Measurements from ENCODE around the gene CST8. TPM values are rescaled to one million over a fixed set of nuclear protein-coding genes. Genes with fewer than 3 reads are reported as not detected.

Gene CST8
- total RNA-seq, 1 experiment from 2014 or later: not detected

DNA sequence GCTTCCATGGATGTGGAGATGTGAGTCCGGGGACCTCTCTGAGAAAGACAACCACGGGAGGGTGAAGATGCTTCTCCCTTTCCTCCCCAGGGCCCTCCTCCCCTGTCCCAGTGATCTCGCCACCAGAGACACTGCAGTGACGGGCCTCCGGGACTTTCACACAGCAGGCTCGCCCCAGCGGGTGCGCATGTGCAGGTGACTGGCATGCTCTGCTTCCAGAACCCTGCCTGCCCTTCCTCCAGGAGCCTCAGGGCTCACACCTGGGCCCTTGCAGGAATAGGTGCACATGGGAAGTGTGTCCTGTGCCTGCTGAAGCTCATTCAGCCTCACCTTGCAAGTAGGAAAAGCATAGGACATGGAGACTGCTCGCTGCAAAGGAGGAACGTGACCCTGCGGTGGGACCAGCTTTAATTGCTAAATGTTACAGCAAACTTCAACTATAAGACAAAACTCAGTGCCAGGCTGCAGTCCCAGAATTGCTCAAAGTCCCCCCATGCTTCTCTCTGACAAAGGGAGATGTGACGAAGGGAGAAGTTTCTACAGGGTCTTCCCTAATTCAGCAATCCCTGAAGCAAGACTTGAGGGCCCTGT lies 19.2 kb downstream of the CST8 start:
- CTCF ChIA-PET: no interaction called here

DNA sequence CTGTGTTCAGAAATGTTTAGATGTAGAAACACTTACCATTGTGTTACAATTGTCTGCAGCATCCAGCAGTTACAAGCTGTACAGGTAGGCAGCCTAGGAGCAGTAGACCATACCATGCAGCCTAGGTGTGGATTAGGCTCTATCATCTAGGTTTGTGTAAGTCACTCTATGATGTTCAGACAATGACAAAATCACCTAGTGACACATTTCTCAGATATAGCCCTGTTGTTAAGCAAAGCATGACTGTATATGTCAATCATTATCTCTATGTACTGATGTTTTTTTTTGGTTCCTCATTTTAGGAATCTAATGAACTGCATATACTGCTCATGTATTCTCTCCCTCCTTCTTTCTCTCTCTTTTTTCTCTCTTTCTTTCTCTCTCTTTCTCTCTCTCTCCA lies 22.2 kb downstream of the CST8 start:
- H3K9me3 Mint-ChIP-seq (ENCODE audit: unreplicated experiment): no peaks in the 10 kb centered on the region
- TF ChIP-seq, protein P1, sequence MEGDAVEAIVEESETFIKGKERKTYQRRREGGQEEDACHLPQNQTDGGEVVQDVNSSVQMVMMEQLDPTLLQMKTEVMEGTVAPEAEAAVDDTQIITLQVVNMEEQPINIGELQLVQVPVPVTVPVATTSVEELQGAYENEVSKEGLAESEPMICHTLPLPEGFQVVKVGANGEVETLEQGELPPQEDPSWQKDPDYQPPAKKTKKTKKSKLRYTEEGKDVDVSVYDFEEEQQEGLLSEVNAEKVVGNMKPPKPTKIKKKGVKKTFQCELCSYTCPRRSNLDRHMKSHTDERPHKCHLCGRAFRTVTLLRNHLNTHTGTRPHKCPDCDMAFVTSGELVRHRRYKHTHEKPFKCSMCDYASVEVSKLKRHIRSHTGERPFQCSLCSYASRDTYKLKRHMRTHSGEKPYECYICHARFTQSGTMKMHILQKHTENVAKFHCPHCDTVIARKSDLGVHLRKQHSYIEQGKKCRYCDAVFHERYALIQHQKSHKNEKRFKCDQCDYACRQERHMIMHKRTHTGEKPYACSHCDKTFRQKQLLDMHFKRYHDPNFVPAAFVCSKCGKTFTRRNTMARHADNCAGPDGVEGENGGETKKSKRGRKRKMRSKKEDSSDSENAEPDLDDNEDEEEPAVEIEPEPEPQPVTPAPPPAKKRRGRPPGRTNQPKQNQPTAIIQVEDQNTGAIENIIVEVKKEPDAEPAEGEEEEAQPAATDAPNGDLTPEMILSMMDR (IDR thresholded peaks at IDR 0.05; ENCODE audit: unreplicated experiment): no peak

More for the DNA sequence above, 19.2 kb downstream of the CST8 start:
- no peak for DNase-seq (ENCODE audit: unreplicated experiment)
- H3K4me1 Mint-ChIP-seq (ENCODE audit: insufficient read depth, unreplicated experiment): no peaks in the 10 kb centered on the region
- H3K9me3 Mint-ChIP-seq (ENCODE audit: unreplicated experiment): no peaks in the 10 kb centered on the region
- intact Hi-C loops (cut with micrococcal nuclease): no loop called here
- no peak overlapping the region for H3K27ac Mint-ChIP-seq (ENCODE audit: low read depth, unreplicated experiment)
- TF ChIP-seq, protein P1 (IDR thresholded peaks at IDR 0.05; ENCODE audit: unreplicated experiment): no peak
- no peak overlapping the region for H3K4me3 Mint-ChIP-seq (ENCODE audit: unreplicated experiment)
- no peaks in the 10 kb centered on the region for H3K27me3 Mint-ChIP-seq (ENCODE audit: insufficient read depth, unreplicated experiment)
- no TSS peak for BruUV-seq (replicated peaks)
- H3K36me3 Mint-ChIP-seq (ENCODE audit: insufficient read depth, unreplicated experiment): peaks cover 6% of the 10 kb centered on the region
- POLR2A ChIA-PET: no interaction called here

DNA sequence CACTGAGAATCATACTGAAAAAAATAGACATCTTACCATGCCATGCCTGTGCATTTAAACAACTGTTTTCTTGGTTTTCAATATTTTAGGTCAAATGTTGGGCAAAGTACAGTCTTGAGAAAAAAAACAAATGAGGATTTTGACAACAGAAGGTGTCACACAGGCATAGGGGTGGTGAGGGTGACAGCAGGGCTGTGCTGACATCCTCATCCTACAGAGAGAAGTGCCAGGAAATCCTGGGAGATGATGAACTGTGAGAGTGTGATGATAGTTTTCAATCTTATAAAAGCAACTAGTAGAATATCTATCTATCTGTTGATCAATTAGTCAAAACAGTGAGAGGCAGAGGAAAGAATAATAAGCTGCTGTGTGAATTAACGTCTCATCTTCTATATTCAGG lies 23.9 kb downstream of the CST8 start:
- Mint-ChIP-seq H3K4me1 (ENCODE audit: insufficient read depth, unreplicated experiment) (no peaks in the 10 kb centered on the region), H3K9me3 (ENCODE audit: unreplicated experiment) (no peaks in the 10 kb centered on the region), H3K4me3 (ENCODE audit: unreplicated experiment) (no peak overlapping the region), H3K27me3 (ENCODE audit: insufficient read depth, unreplicated experiment) (no peaks in the 10 kb centered on the region), H3K36me3 (ENCODE audit: insufficient read depth, unreplicated experiment) (peaks cover 6% of the 10 kb centered on the region), H3K27ac (ENCODE audit: low read depth, unreplicated experiment) (no peak overlapping the region)
- POLR2A ChIA-PET: interaction anchor here (0.6 kb wide), 1 partner anchor 71 kb away, joined by 3 read pairs; no protein-coding TSS in a partner anchor
- BruUV-seq (replicated peaks): no TSS peak
- CTCF ChIA-PET: interaction anchor here (0.6 kb wide), 1 partner anchor 15 kb away, joined by 3 read pairs; no protein-coding TSS in a partner anchor
- TF ChIP-seq, protein P1 (IDR thresholded peaks at IDR 0.05; ENCODE audit: unreplicated experiment): no peak
- intact Hi-C loops (cut with micrococcal nuclease): no loop called here
- no peak for DNase-seq (ENCODE audit: unreplicated experiment)

More for the DNA sequence above, 22.2 kb downstream of the CST8 start:
- no TSS peak for BruUV-seq (replicated peaks)
- H3K27me3 Mint-ChIP-seq (ENCODE audit: insufficient read depth, unreplicated experiment): no peaks in the 10 kb centered on the region
- intact Hi-C loops (cut with micrococcal nuclease): no loop called here
- ChIA-PET POLR2A (no interaction called here), CTCF (interaction anchor here (0.6 kb wide), 1 partner anchor 101 kb away, joined by 3 read pairs; no protein-coding TSS in a partner anchor)
- no peak for DNase-seq (ENCODE audit: unreplicated experiment)
- peaks cover 6% of the 10 kb centered on the region for H3K36me3 Mint-ChIP-seq (ENCODE audit: insufficient read depth, unreplicated experiment)
- no peak overlapping the region for H3K4me3 Mint-ChIP-seq (ENCODE audit: unreplicated experiment)
- no peak overlapping the region for H3K27ac Mint-ChIP-seq (ENCODE audit: low read depth, unreplicated experiment)
- no peaks in the 10 kb centered on the region for H3K4me1 Mint-ChIP-seq (ENCODE audit: insufficient read depth, unreplicated experiment)

DNA sequence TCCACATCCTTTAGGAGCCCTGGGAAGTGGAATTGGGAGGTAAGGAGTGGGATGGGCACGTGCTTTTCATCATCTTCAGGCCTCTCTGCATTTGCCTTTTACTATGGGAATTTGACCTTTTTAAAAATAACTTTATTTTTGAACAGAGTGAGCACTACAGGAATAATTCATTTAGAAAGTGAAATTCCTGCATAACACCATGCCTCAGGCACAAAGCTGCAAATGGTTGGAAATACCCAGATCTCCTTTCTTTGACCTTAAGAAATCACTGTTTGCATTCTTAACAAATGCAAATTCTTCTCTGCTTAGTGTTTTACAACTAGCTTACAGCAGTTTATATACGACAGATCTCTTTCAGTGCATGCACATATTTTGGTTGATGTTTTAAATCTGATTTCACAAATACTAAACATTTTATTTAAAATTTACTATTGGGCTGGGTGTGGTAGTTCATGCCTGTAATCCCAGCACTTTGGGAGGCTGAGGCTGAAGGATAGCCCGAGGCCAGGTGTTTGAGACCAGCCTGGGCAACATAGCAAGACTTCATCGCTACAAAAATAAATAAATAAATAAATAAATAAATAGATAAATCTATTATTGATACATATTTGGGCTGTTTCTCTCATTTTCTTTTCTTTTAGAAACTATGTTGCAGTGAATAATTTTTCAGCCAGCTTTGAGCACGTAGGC lies 24.5 kb downstream of the CST8 start:
- ChIA-PET CTCF (interaction anchor here (0.6 to 1.2 kb wide), 2 partner anchors 15 to 74 kb away, joined by 3 read pairs; no protein-coding TSS in a partner anchor), POLR2A (interaction anchor here (0.6 kb wide), 1 partner anchor 72 kb away, joined by 3 read pairs; no protein-coding TSS in a partner anchor)
- no peak overlapping the region for H3K4me3 Mint-ChIP-seq (ENCODE audit: unreplicated experiment)
- H3K36me3 Mint-ChIP-seq (ENCODE audit: insufficient read depth, unreplicated experiment): peaks cover 6% of the 10 kb centered on the region
- intact Hi-C loops (cut with micrococcal nuclease): no loop called here
- H3K27ac Mint-ChIP-seq (ENCODE audit: low read depth, unreplicated experiment): no peak overlapping the region
- TF ChIP-seq, protein P1 (IDR thresholded peaks at IDR 0.05; ENCODE audit: unreplicated experiment): no peak
- no peaks in the 10 kb centered on the region for H3K9me3 Mint-ChIP-seq (ENCODE audit: unreplicated experiment)
- no peaks in the 10 kb centered on the region for H3K4me1 Mint-ChIP-seq (ENCODE audit: insufficient read depth, unreplicated experiment)
- DNase-seq (ENCODE audit: unreplicated experiment): no peak
- no peaks in the 10 kb centered on the region for H3K27me3 Mint-ChIP-seq (ENCODE audit: insufficient read depth, unreplicated experiment)
- no TSS peak for BruUV-seq (replicated peaks)

Measured in MCF 10A (cell line).